AG04449 (cell line): Measurements from ENCODE around the gene TMEM245.

Experiments used
- CTCF ChIA-PET: fragments of 350-600 bp; formaldehyde crosslinking; extraction: SDS; loops from one replicate; lab custom pipeline; 2021; ENCODE audit warnings: antibody characterized with exemption; lab: Yijun Ruan, JAX
- POLR2A ChIA-PET: fragments of 400-600, 350-600 bp; formaldehyde crosslinking; extraction: SDS; loops from one replicate; lab custom pipeline; 2020; ENCODE audit warnings: antibody characterized with exemption, inconsistent platforms; lab: Yijun Ruan, JAX
- DNase-seq: peaks from one replicate; pipeline ENCODE4 v3.0.0-alpha.2; 2010; ENCODE audit warnings: low read depth, low spot score
- H3K4me3 ChIP-seq: 2 replicates; pipeline ENCODE4 v1.5.1; 2011; ENCODE audit warnings: low read depth, mild to moderate bottlenecking, control low read depth, low read length
- CTCF ChIP-seq: IDR thresholded peaks from one replicate; pipeline ENCODE4 v1.5.1; 2011; ENCODE audit warnings: mild to moderate bottlenecking, moderate library complexity, low read length, control low read depth, inconsistent platforms; ENCODE audit not compliant: insufficient read depth; ENCODE audit errors: missing control alignments

Gene TMEM245

GRCh38 chr9:109141375-109141774 lies 21.6 kb upstream of the TMEM245 start:
- no peak overlapping the region for H3K4me3 ChIP-seq
- ChIA-PET CTCF (no interaction called here), POLR2A (no interaction called here)
- no peak for TF ChIP-seq CTCF
- no peak for DNase-seq

GRCh38 chr9:109139851-109140250 lies 20.1 kb upstream of the TMEM245 start:
- no peak for DNase-seq
- H3K4me3 ChIP-seq: no peak overlapping the region
- ChIA-PET POLR2A (no interaction called here), CTCF (no interaction called here)
- TF ChIP-seq CTCF: no peak

- ChIA-PET CTCF (no interaction called here), POLR2A (no interaction called here)
- no peak for TF ChIP-seq CTCF
- no peak for DNase-seq
- H3K4me3 ChIP-seq: no peak overlapping the region
Measured at GRCh38 chr9:109138421-109138820, 18.7 kb upstream of the TMEM245 start.

- no peak overlapping the region for H3K4me3 ChIP-seq
- CTCF ChIA-PET: no interaction called here
- POLR2A ChIA-PET: no interaction called here
- TF ChIP-seq CTCF: no peak
- DNase-seq: no peak
Measured at GRCh38 chr9:109134167-109134578, 14.4 kb upstream of the TMEM245 start.

- TF ChIP-seq CTCF: no peak
- no peak for DNase-seq
- ChIA-PET CTCF (no interaction called here), POLR2A (no interaction called here)
- H3K4me3 ChIP-seq: no peak overlapping the region
Measured at GRCh38 chr9:109133533-109133932, 13.8 kb upstream of the TMEM245 start.

GRCh38 chr9:109132567-109133021 lies 12.8 kb upstream of the TMEM245 start:
- no peak for TF ChIP-seq CTCF
- POLR2A ChIA-PET: no interaction called here
- no peak for DNase-seq
- CTCF ChIA-PET: no interaction called here
- no peak overlapping the region for H3K4me3 ChIP-seq
